H1 (cell line): Measurements from ENCODE around the gene ARHGEF5. TPM values are rescaled to one million over a fixed set of nuclear protein-coding genes. Genes with fewer than 3 reads are reported as not detected.
"Not testable (repeated sequence)": the region's sequence is repeated elsewhere in the genome, so short reads cannot be mapped to it uniquely, and the experiment has no call there.

Experiments
- CTCF ChIA-PET: fragments of 300-600 bp; sonication (Branson Sonifier 250); formaldehyde crosslinking; loops from one replicate; lab custom pipeline; 2021; ENCODE audit not compliant: partially characterized antibody; lab: Charles Lee
- POLR2A ChIA-PET: fragments of 300-600 bp; sonication (Branson Sonifier 250); formaldehyde crosslinking; loops from one replicate; lab custom pipeline; 2021; ENCODE audit warnings: inconsistent platforms; ENCODE audit not compliant: partially characterized antibody; lab: Charles Lee
- DNase-seq, 2 experiments: peaks; one replicate each; pipeline versions ENCODE4 v3.0.0 to v3.0.0-alpha.2; 2010 to 2022; ENCODE audit warnings: low spot score in 2 of 2, low read depth in 1 of 2, mixed read lengths in 1 of 2
- FAIRE-seq: peaks from 2 replicates; lab custom pipeline; 2011; peaks lifted over from hg19 to GRCh38; lab: Jason Lieb, UNC
- H2AFZ ChIP-seq: 2 replicates; pipeline ENCODE4 v1.8.1; 2012; ENCODE audit warnings: low read length, inconsistent platforms
- H2AK5ac ChIP-seq: 2 replicates; pipeline ENCODE4 v1.6.1; 2013; ENCODE audit warnings: low read depth, low read length
- H2BK120ac ChIP-seq: replicated peaks from 2 replicates; pipeline ENCODE3; 2013; ENCODE audit warnings: low read depth, low read length, inconsistent platforms
- H2BK12ac ChIP-seq: 2 replicates; pipeline ENCODE4 v1.6.1; 2013; ENCODE audit warnings: low read depth, low read length
- H2BK15ac ChIP-seq: 2 replicates; pipeline ENCODE4 v1.6.1; 2013; ENCODE audit warnings: low read length
- H2BK20ac ChIP-seq: 2 replicates; pipeline ENCODE4 v1.6.1; 2013; ENCODE audit warnings: low read length
- H2BK5ac ChIP-seq: 2 replicates; pipeline ENCODE4 v1.6.1; 2013; ENCODE audit warnings: low read depth, low read length
- H3K14ac ChIP-seq: 2 replicates; pipeline ENCODE4 v1.6.1; 2013; ENCODE audit warnings: inconsistent platforms; ENCODE audit not compliant: insufficient read length
- H3K18ac ChIP-seq: 2 replicates; pipeline ENCODE4 v1.6.1; 2013; ENCODE audit warnings: low read length; ENCODE audit errors: extremely low read depth
- H3K23ac ChIP-seq: 2 replicates; pipeline ENCODE4 v1.6.1; 2013; ENCODE audit warnings: inconsistent platforms; ENCODE audit not compliant: insufficient read length
- H3K23me2 ChIP-seq: 2 replicates; pipeline ENCODE4 v1.6.1; 2013; ENCODE audit warnings: low read depth, low read length
- H3K27ac ChIP-seq: 2 replicates; pipeline ENCODE4 v1.6.1; 2011; ENCODE audit warnings: low read depth, low read length, inconsistent platforms
- H3K27me3 ChIP-seq, 4 experiments: replicated peaks in 1 of 4; 1 replicate in 1 of 4; 2 replicates in 3 of 4; pipeline versions ENCODE4 v1.6.1 to v1.8.1; 2011 to 2013; ENCODE audit warnings: low read length in 3 of 4, mild to moderate bottlenecking in 3 of 4, inconsistent platforms in 2 of 4, mixed read lengths in 2 of 4, moderate library complexity in 1 of 4; ENCODE audit not compliant: control insufficient read depth in 3 of 4, insufficient read depth in 3 of 4; ENCODE audit errors: extremely low read depth in 1 of 4
- H3K36me3 ChIP-seq, 4 experiments: 2 replicates each; pipeline versions ENCODE4 v1.6.1 to v1.8.1; 2011 to 2013; ENCODE audit warnings: mild to moderate bottlenecking in 4 of 4, low read length in 3 of 4, moderate library complexity in 2 of 4, control low read depth in 1 of 4, inconsistent platforms in 1 of 4; ENCODE audit not compliant: insufficient read depth in 4 of 4, control insufficient read depth in 2 of 4
- H3K4ac ChIP-seq: replicated peaks from 2 replicates; pipeline ENCODE3; 2013; ENCODE audit warnings: low read length, low read depth, mixed read lengths, inconsistent platforms; ENCODE audit not compliant: insufficient read length
- H3K4me1 ChIP-seq, 4 experiments: replicated peaks in 1 of 4; 1 replicate in 1 of 4; 2 replicates in 3 of 4; pipeline versions ENCODE4 v1.6.1 to v1.8.1; 2011 to 2013; ENCODE audit warnings: low read length in 3 of 4, inconsistent platforms in 2 of 4, mixed read lengths in 1 of 4; ENCODE audit not compliant: insufficient read depth in 4 of 4, control insufficient read depth in 3 of 4
- H3K4me2 ChIP-seq, 2 experiments: 2 replicates each; pipeline versions ENCODE4 v1.6.1 to v1.8.1; 2011 to 2013; ENCODE audit warnings: low read depth in 2 of 2, low read length in 2 of 2, control low read depth in 1 of 2, inconsistent platforms in 1 of 2, mild to moderate bottlenecking in 1 of 2; ENCODE audit not compliant: insufficient read depth in 1 of 2
- H3K4me3 ChIP-seq, 4 experiments: fragments of 200-600, 300-600 bp in 1 of 4; sonication (generic), shearing (Covaris generic), sonication (Bioruptor Twin) in 1 of 4; 2 replicates each; pipeline versions ENCODE4 v1.5.1 to v1.8.1; 2011 to 2016; ENCODE audit warnings: low read length in 4 of 4, low read depth in 3 of 4, control low read depth in 2 of 4, inconsistent platforms in 2 of 4, mild to moderate bottlenecking in 2 of 4, mixed read lengths in 1 of 4, moderate library complexity in 1 of 4; ENCODE audit not compliant: insufficient read depth in 2 of 4; ENCODE audit errors: extremely low read depth in 1 of 4
- H3K56ac ChIP-seq: replicated peaks from 2 replicates; pipeline ENCODE3; 2013; ENCODE audit warnings: low read depth, mild to moderate bottlenecking, mixed read lengths, low read length, inconsistent platforms; ENCODE audit not compliant: insufficient read length
- H3K79me1 ChIP-seq: 2 replicates; pipeline ENCODE4 v1.6.1; 2013; ENCODE audit warnings: low read depth, low read length, control low read depth
- H3K79me2 ChIP-seq, 2 experiments: 2 replicates each; pipeline versions ENCODE4 v1.6.1 to v1.8.1; 2012 to 2013; ENCODE audit warnings: low read length in 2 of 2, mild to moderate bottlenecking in 2 of 2, inconsistent platforms in 1 of 2; ENCODE audit not compliant: insufficient read depth in 2 of 2, control insufficient read depth in 1 of 2
- H3K9ac ChIP-seq, 4 experiments: replicated peaks in 1 of 4; 1 replicate in 1 of 4; 2 replicates in 3 of 4; pipeline versions ENCODE4 v1.6.1 to v1.8.1; 2011 to 2013; ENCODE audit warnings: low read depth in 3 of 4, low read length in 3 of 4, control low read depth in 2 of 4, mild to moderate bottlenecking in 2 of 4, moderate library complexity in 2 of 4, inconsistent platforms in 1 of 4; ENCODE audit errors: extremely low read depth in 1 of 4
- H3K9me3 ChIP-seq, 2 experiments: 2 replicates each; pipeline versions ENCODE4 v1.6.1 to v1.8.1; 2012 to 2013; ENCODE audit warnings: mild to moderate bottlenecking in 2 of 2, moderate library complexity in 2 of 2, control low read depth in 1 of 2, inconsistent platforms in 1 of 2, low read depth in 1 of 2, low read length in 1 of 2, mixed read lengths in 1 of 2; ENCODE audit not compliant: insufficient read depth in 2 of 2
- H4K20me1 ChIP-seq, 2 experiments: replicated peaks in 1 of 2; 2 replicates each; pipeline versions ENCODE3 to v1.8.1; 2011 to 2013; ENCODE audit warnings: inconsistent platforms in 2 of 2, low read length in 2 of 2, mild to moderate bottlenecking in 1 of 2; ENCODE audit not compliant: insufficient read depth in 2 of 2, control insufficient read depth in 1 of 2
- H4K5ac ChIP-seq: 2 replicates; pipeline ENCODE4 v1.6.1; 2013; ENCODE audit warnings: low read length, low read depth, mixed read lengths, inconsistent platforms; ENCODE audit not compliant: insufficient read length
- H4K8ac ChIP-seq: 2 replicates; pipeline ENCODE4 v1.8.0; 2013; ENCODE audit warnings: mild to moderate bottlenecking, moderate library complexity, low read length, inconsistent platforms; ENCODE audit not compliant: insufficient read depth; ENCODE audit errors: extremely low read depth
- H4K91ac ChIP-seq: replicated peaks from 2 replicates; pipeline ENCODE3; 2013; ENCODE audit warnings: low read length, mixed read lengths, inconsistent platforms; ENCODE audit not compliant: insufficient read length
- WGBS, 2 experiments: shearing (Covaris generic) in 1 of 2; methylation state at CpG; one replicate each; pipeline versions ENCODE4 v1.1.6 to v1.1.7; 2013 to 2015; ENCODE audit warnings: low lambda C conversion rate in 2 of 2, mixed read lengths in 2 of 2, inconsistent platforms in 1 of 2, low coverage in 1 of 2, missing lambda C conversion rate in 1 of 2; ENCODE audit not compliant: insufficient replicate concordance in 2 of 2, insufficient coverage in 1 of 2, insufficient read length in 1 of 2; ENCODE audit errors: extremely low coverage in 1 of 2, missing lambda C conversion rate in 1 of 2; 5-methylcytosine and 5-hydroxymethylcytosine counted together
- long read RNA-seq, 2 experiments: library from RNA in 1 of 2; library from capped mRNA in 1 of 2; stranded (forward); transcript quantifications; one replicate each; pipeline ENCODE4 v2.0.0, GENCODE V29; 2021; ENCODE audit warnings: inconsistent platforms in 1 of 2
- polyA minus RNA-seq, 3 experiments: library from RNA; depleted of rRNA, polyadenylated mRNA; stranded (reverse); fragments of >200 nt; gene quantifications; 1 replicate in 2 of 3; 2 replicates in 1 of 3; pipeline ENCODE4 v1.2.3, GENCODE V29; 2011
- polyA plus RNA-seq, 7 experiments: library from polyadenylated mRNA; depleted of rRNA in 3 of 7; stranded (reverse) in 5 of 7; unstranded in 2 of 7; fragments of >200 nt in 5 of 7; fragments of 200-250 nt in 2 of 7; gene quantifications; 1 replicate in 5 of 7; 2 replicates in 1 of 7; 4 replicates in 1 of 7; pipeline versions ENCODE4 v1.2.1 to v1.2.3, GENCODE V29; 2011 to 2013; ENCODE audit warnings: missing spikeins in 2 of 7, mixed read lengths in 2 of 7
- total RNA-seq: library from RNA; stranded (reverse); fragmentation: NEBNext Ultra II Directional; extraction: Animal tissue kit (Norgen Biotek cat#: 25700); gene quantifications from 2 replicates; pipeline ENCODE4 v1.2.1, GENCODE V29; 2021

ARHGEF5 gene
- total RNA-seq (32.7 and 34.6 TPM in 2 replicates), polyA plus RNA-seq (2011; rRNA removed) (12.8 and 22.2 TPM in 2 replicates), polyA minus RNA-seq (2011; rRNA and poly(A)+ RNA removed) (37.9 and 46.2 TPM in 2 replicates)
- polyA plus RNA-seq (2011; cell fraction: cytosol; rRNA removed): 15.8 TPM
- polyA plus RNA-seq (2011; cell fraction: nucleus; rRNA removed): 34.4 TPM
- polyA plus RNA-seq (2012, experiment 1 of 2): 14.2 to 19.3 TPM (median 16.3 TPM) in 4 replicates
- 11.5 TPM for polyA plus RNA-seq (2012, experiment 2 of 2)
- polyA plus RNA-seq (2013, experiment 1 of 2): 25.1 TPM
- 21.8 TPM for polyA plus RNA-seq (2013, experiment 2 of 2)
- 18.1 TPM for polyA minus RNA-seq (2011; cell fraction: cytosol; rRNA and poly(A)+ RNA removed)
- 41.4 TPM for polyA minus RNA-seq (2011; cell fraction: nucleus; rRNA and poly(A)+ RNA removed)
- long read RNA-seq, experiment 1, partial matches to known transcripts: 10 of 18 reads
- long read RNA-seq, experiment 1, other reads (novel, unspliced or antisense): 8 of 18 reads
- long read RNA-seq, experiment 2, partial matches to known transcripts: 0 of 2 reads
- long read RNA-seq, experiment 2, other reads (novel, unspliced or antisense): 2 of 2 reads

DNA sequence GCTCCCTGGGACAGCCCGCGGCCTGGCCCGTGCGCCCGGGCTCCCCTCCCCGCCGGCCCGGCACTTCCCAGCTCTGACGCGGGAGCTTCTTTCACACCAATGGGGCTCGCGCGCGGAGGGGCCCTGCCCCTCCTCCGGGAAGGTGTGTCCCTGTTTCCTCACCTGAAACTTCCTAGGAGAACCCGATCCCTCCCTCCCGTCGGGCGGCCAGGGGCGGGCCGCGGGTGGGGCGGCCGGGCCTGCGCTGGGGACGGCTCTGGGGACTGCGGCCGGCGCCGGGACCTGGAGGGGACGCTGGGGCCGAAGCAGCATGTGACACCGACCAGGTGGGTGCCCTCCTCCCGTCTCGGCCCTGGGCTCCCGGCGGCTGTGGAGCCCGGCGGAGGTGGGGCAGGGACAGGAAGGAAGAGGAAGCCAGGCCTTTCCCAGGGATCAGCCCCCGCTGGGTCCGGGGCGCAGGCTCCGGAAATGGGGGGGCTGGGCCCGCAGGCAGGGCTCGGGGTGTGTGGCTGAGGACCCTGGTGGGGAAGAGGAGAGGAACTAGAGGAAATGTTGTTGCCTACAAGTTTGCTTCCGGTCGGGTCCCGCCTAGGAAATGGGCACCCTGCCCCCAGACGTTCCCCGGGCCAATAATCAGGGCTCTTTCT is at the start of gene ARHGEF5:
Gene ARHGEF5, plus strand, starts transcription at position 227 of the 647 bp plus-strand sequence. CDS start 7,268 bp downstream, outside the sequence.
- H2BK20ac ChIP-seq, H3K27me3 ChIP-seq, H3K4me1 ChIP-seq, H3K23ac ChIP-seq, H3K79me1 ChIP-seq, H4K20me1 ChIP-seq, H3K27ac ChIP-seq, H4K8ac ChIP-seq, H2BK120ac ChIP-seq, H2BK5ac ChIP-seq, CTCF ChIA-PET, H3K23me2 ChIP-seq, H3K4me3 ChIP-seq, H3K79me2 ChIP-seq, H2AFZ ChIP-seq, H2AK5ac ChIP-seq, H4K91ac ChIP-seq, DNase-seq, H4K5ac ChIP-seq, H3K9ac ChIP-seq, H3K14ac ChIP-seq, H3K4ac ChIP-seq, H2BK15ac ChIP-seq, H3K36me3 ChIP-seq, H3K18ac ChIP-seq, H2BK12ac ChIP-seq, H3K56ac ChIP-seq, H3K4me2 ChIP-seq, POLR2A ChIA-PET, H3K9me3 ChIP-seq, FAIRE-seq: not testable (repeated sequence)
- no CpG with 5 or more reads among the region's 50 CpGs for WGBS, 2 experiments
